Activated naive CD4-positive, alpha-beta T cell treated with anti-CD3 and anti-CD28 coated beads for 36 hours (primary cell): Measurements from ENCODE around the gene CCDC177. TPM values are rescaled to one million over a fixed set of nuclear protein-coding genes. Genes with fewer than 3 reads are reported as not detected.

Experiments used
- CTCF ChIA-PET: fragments of 350-600 bp; sonication (Branson Sonifier 250); formaldehyde crosslinking; loops from one replicate; lab custom pipeline; 2021; ENCODE audit warnings: antibody characterized with exemption; lab: Charles Lee
- DNase-seq: peaks from one replicate; pipeline ENCODE4 v3.0.0-alpha.2; 2020
- H3K27ac Mint-ChIP-seq: one replicate; pipeline ENCODE4 v1.8.0; 2021; ENCODE audit warnings: mild to moderate bottlenecking, mixed read lengths
- H3K27me3 Mint-ChIP-seq: one replicate; pipeline ENCODE4 v1.8.0; 2021; ENCODE audit warnings: low read depth, mixed read lengths
- H3K36me3 Mint-ChIP-seq: one replicate; pipeline ENCODE4 v1.8.0; 2021; ENCODE audit warnings: low read depth, mixed read lengths
- H3K4me1 Mint-ChIP-seq: one replicate; pipeline ENCODE4 v1.8.0; 2021; ENCODE audit warnings: low read depth, mixed read lengths
- H3K4me3 Mint-ChIP-seq: one replicate; pipeline ENCODE4 v1.8.0; 2021; ENCODE audit warnings: mild to moderate bottlenecking, moderate library complexity, mixed read lengths
- H3K9me3 Mint-ChIP-seq: one replicate; pipeline ENCODE4 v1.8.0; 2021; ENCODE audit warnings: mixed read lengths
- intact Hi-C: fragments of 100-400 bp; cut with micrococcal nuclease; formaldehyde crosslinking; loops from one replicate; pipeline ENCODE4 v1.15.1; 2023
- total RNA-seq, 2 experiments: library from RNA; stranded (reverse); gene quantifications; one replicate each; pipeline ENCODE4 v1.2.3, GENCODE V29; 2021

The CCDC177 gene
- total RNA-seq, 2 experiments from 2014 or later = not detected

DNA sequence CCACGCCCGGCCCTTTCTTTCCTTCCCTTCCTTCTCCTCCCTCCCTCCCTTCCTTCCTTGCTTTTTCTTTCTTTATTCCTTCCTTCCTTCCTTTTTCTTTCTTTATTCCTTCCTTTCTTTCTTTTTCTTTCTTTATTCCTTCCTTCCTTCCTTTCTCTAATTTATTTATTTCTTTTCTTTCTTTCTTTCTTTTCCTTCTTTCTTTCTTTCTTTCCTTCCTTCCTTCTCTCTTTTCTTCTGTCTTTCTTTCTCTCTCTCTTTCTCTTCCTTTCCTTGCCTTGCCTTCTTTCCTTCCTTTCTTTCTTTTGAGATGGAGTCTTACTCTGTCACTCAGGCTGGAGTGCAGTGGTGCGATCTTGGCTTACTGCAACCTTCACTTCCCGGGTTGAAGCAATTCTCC, 15.9 kb downstream of the CCDC177 start:
- Mint-ChIP-seq H3K27ac (no peak overlapping the region), H3K27me3 (peaks cover 19% of the 10 kb centered on the region), H3K4me1 (no peaks in the 10 kb centered on the region), H3K4me3 (no peak overlapping the region), H3K9me3 (no peaks in the 10 kb centered on the region), H3K36me3 (no peaks in the 10 kb centered on the region)
- intact Hi-C loops = no loop called here
- no peak for DNase-seq
- CTCF ChIA-PET = no interaction called here

DNA sequence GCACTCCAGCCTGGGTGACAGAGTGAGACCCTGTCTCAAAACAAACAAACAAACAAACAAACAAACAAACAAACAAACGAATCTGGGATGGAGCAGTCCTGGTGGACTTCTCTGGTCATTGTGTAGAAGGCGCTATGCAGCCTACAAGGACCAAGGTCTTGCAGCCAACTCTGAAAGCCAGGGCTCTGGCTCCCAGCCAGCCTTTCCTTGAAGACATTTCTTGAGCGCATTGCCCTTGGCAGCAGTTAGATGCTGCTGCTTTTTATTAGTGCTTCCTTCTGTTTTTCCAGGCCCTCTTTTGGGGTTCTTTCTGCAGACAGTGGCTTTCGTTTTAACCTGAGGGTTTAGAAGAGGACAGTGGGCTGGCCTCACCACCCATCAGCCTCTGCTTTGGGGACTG, 20.2 kb downstream of the CCDC177 start:
- Mint-ChIP-seq H3K4me1 (no peaks in the 10 kb centered on the region), H3K9me3 (no peaks in the 10 kb centered on the region), H3K36me3 (no peaks in the 10 kb centered on the region), H3K4me3 (no peak overlapping the region), H3K27me3 (peaks cover 18% of the 10 kb centered on the region), H3K27ac (no peak overlapping the region)
- intact Hi-C loops = no loop called here
- CTCF ChIA-PET = interaction anchor here (0.5 to 1.3 kb wide), 2 partner anchors 10 to 177 kb away, joined by 3 read pairs; no protein-coding TSS in a partner anchor
- no peak for DNase-seq

DNA sequence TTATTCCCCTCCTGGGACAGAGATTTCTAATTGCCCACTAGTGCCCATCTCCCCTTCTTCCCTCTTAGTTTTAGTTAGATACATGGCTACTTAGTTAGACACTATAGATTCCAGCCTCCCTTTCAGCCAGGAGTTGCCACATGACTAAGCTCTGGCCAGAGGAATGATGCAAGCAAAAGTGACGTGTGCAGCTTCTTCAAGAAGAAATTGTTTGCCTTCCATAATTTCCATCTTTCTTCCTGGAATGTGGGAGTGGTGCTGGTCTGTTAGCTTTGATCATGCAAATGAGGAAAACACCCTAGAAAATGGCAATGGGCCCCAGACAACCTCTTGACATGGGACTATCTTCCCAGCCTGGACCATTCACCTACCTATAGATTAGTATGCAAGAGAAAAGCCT, 21.4 kb downstream of the CCDC177 start:
- Mint-ChIP-seq H3K9me3 (no peaks in the 10 kb centered on the region), H3K4me3 (no peak overlapping the region), H3K36me3 (no peaks in the 10 kb centered on the region), H3K4me1 (peaks cover under 1% of the 10 kb centered on the region), H3K27me3 (peaks cover 16% of the 10 kb centered on the region), H3K27ac (no peak overlapping the region)
- CTCF ChIA-PET = interaction anchor here (1.0 kb wide), 1 partner anchor 21 kb away, joined by 3 read pairs; no protein-coding TSS in a partner anchor
- intact Hi-C loops = no loop called here
- no peak for DNase-seq

DNA sequence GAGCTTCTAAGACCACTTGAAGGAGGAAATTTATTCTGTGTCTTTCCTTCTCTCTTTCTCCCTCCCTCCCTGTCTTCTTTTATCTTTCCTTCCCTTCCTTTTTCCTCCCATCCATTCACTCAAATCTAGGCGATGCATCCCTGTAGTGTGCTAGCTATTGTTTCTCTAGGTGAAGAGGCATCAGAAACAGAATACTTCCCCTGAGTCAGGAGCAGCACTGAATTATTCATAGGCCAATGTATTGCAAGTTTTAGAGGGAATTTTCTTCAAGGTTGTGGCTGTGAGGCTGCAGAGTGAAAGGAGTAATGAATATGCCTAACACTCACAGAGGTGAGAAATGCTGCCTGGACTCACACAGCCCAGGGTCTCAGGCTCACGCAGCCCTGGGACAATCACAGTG, 23.2 kb downstream of the CCDC177 start:
- CTCF ChIA-PET = interaction anchor here (0.8 kb wide), 1 partner anchor 26 kb away, joined by 3 read pairs; no protein-coding TSS in a partner anchor
- peaks cover 29% of the 10 kb centered on the region for H3K27me3 Mint-ChIP-seq
- intact Hi-C loops = no loop called here

DNA sequence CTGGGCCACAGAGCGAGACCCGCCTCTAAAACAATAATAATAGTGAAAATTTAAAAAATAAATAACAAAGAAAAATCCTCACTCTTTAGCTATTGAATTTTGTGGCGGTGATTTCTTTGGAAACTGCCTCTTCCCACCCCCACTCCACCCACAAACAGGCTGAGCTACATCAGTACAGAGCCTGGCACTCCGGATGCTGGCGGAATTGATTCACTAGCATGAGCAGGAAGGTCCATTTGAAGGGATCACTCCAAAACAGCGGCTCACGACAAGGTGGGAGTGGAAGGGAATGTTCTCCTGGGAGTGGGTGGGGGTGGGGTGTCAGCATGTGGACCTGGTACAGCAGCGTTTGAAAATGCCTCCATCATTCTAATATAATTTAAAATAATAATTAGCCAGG, 26.1 kb downstream of the CCDC177 start:
- intact Hi-C loops = loop anchor here (1.0 kb wide), 1 partner anchor 26 kb away; the partner anchor contains the start of gene CCDC177

More for the DNA sequence above, 23.2 kb downstream of the CCDC177 start:
- DNase-seq = no peak
- peaks cover 2% of the 10 kb centered on the region for H3K4me1 Mint-ChIP-seq
- no peak overlapping the region for H3K4me3 Mint-ChIP-seq
- no peaks in the 10 kb centered on the region for H3K9me3 Mint-ChIP-seq
- no peak overlapping the region for H3K27ac Mint-ChIP-seq
- H3K36me3 Mint-ChIP-seq = no peaks in the 10 kb centered on the region

DNA sequence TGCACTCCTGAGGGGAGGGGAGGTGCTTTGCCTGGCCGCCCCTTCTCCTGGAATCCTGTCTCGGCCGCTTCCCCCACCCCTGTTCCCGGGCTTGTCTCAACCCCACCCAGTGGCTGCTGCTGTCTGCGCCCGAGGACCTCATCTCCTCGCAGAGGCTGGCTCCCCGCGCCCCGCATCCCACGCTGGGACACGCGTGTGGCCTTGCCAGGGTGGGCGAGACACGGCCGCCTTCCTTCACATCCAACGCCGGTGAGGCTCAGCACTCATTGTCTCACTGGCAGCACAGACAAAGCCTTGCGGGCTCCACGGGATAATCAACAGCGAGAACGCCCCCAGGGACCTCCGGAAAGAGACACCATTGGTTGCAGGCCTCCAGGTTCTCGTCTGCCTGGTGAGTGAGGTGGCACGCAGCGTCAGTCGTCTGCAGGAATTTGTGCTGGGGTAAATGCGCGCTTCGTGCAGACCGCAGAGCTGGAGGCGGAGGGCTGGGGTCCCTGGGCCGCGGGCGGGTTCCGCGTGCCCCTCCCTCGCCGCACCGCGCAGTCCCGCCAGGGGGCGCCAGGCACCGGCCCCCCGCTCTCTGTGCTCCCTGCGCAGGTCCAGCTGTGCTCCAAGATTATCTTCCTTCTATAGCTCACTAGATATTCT, 26.8 kb downstream of the CCDC177 start:
- Mint-ChIP-seq H3K4me1 (peaks cover 6% of the 10 kb centered on the region), H3K36me3 (no peaks in the 10 kb centered on the region), H3K27me3 (peaks cover 44% of the 10 kb centered on the region), H3K9me3 (no peaks in the 10 kb centered on the region), H3K4me3 (no peak overlapping the region), H3K27ac (no peak overlapping the region)
- DNase-seq = peak; percentile 18
- intact Hi-C loops = loop anchor here (1.0 kb wide), 1 partner anchor 26 kb away; the partner anchor contains the start of gene CCDC177
- CTCF ChIA-PET = interaction anchor here (0.6 to 2.5 kb wide), 22 partner anchors 8 to 734 kb away, joined by 3 to 16 read pairs (median 4); partner anchors contain the start of genes CCDC177 and SRSF5

More for the DNA sequence above, 26.1 kb downstream of the CCDC177 start:
- H3K4me1 Mint-ChIP-seq = peaks cover 4% of the 10 kb centered on the region
- peaks cover 45% of the 10 kb centered on the region for H3K27me3 Mint-ChIP-seq
- no peak overlapping the region for H3K4me3 Mint-ChIP-seq
- no peaks in the 10 kb centered on the region for H3K9me3 Mint-ChIP-seq
- DNase-seq = no peak
- no peak overlapping the region for H3K27ac Mint-ChIP-seq
- CTCF ChIA-PET = interaction anchor here (0.6 to 2.5 kb wide), 22 partner anchors 9 to 733 kb away, joined by 3 to 16 read pairs (median 4); partner anchors contain the start of genes CCDC177 and SRSF5
- H3K36me3 Mint-ChIP-seq = no peaks in the 10 kb centered on the region

DNA sequence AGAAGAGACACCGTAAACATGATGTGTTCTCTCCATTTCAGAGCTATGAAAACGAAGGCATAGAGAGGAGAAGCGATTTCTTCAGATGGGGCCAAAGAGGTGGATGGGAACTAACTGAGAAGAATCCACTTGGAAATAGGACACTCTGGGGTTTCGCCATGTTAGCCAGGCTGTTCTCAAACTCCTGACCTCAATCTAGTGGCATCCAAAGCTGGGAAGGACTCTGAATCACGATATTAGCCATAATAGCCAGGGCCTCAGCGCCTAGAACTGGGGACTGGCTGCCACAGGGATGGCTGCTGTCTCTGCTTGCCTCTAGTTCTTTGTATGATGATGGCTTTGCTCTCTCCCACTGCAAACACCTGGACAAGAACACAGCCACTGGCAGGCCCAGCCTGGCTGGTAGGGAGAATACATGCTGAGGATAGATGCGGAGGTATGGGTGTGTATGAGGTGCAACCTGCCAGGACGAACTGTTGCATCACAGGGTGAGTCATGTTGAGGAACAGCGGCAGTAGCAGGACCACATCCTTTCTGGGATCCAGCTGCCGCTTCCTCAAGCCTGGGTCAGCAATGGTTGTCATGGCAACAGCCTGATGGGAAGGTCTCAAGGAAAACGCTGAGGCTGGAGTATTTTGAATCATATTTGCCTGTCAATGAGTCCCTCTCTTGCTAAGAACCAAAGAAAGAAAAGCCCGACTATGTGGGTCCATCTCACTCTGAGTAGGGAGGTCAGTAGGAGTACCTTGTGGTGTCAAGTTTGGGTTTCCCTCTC, 31.1 kb downstream of the CCDC177 start:
- no peaks in the 10 kb centered on the region for H3K36me3 Mint-ChIP-seq
- intact Hi-C loops = no loop called here
- H3K27ac Mint-ChIP-seq = no peak overlapping the region
- CTCF ChIA-PET = interaction anchor here (0.6 to 1.4 kb wide), 2 partner anchors 69 to 233 kb away, joined by 4 read pairs; no protein-coding TSS in a partner anchor
- H3K4me3 Mint-ChIP-seq = no peak overlapping the region
- H3K4me1 Mint-ChIP-seq = peaks cover 6% of the 10 kb centered on the region
- DNase-seq = peak; percentile 69
- peaks cover 34% of the 10 kb centered on the region for H3K27me3 Mint-ChIP-seq
- no peaks in the 10 kb centered on the region for H3K9me3 Mint-ChIP-seq

DNA sequence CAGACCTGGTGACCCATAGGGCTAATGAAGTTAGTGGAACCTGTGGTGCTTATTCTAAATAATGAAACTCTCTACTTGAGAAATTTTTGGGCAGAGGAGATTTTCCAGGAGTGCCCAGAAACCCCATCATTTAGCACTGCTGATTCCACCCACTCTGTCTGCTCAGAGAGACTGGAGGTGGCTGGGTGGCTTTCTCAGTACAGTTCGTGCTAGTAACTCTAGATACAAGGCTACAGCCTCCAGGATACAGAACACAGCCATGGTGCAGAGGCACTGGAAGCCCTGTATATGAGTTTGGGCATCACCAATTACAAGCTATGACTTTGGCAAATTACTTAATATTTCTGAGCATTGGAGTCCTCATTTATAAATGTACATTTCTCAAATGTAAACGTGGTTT, 32.4 kb downstream of the CCDC177 start:
- no peaks in the 10 kb centered on the region for H3K36me3 Mint-ChIP-seq
- H3K27me3 Mint-ChIP-seq = peaks cover 28% of the 10 kb centered on the region
- no peak overlapping the region for H3K27ac Mint-ChIP-seq
- no peaks in the 10 kb centered on the region for H3K9me3 Mint-ChIP-seq
- intact Hi-C loops = no loop called here
- peaks cover 3% of the 10 kb centered on the region for H3K4me1 Mint-ChIP-seq
- CTCF ChIA-PET = interaction anchor here (0.6 to 1.5 kb wide), 2 partner anchors 30 to 232 kb away, joined by 4 to 5 read pairs; no protein-coding TSS in a partner anchor
- DNase-seq = no peak
- H3K4me3 Mint-ChIP-seq = no peak overlapping the region

DNA sequence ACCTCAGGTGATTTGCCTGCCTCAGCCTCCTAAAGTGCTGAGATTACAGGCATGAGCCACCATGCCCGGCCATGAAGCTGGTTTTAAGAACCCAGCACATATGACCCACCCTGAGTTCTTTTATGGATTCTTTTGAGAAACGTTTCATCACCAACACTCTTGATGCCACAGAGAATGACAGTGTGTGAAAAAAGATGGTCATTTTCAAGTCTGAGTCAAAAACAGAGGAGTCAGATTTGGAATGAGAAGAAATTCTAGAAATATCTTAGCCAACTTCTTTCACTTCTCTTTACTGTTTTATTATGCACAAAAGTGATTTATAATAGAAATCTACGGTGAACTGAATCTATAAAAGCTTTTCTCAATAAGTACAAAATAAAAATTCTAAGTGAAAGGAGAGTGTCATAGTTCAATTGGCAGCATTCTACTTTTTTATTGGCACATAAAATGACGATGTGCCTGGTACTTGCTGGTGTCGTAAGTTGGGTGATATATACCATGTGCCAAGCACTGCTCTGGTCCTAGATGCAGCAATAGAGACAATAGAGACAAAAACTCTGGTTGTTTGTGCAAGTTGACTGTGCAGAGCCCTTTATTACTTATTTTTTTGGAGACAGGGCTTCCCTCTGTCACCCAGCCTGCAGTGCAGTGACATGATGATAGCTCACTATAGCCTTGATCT, 33.9 kb downstream of the CCDC177 start:
- Mint-ChIP-seq H3K9me3 (no peaks in the 10 kb centered on the region), H3K36me3 (no peaks in the 10 kb centered on the region), H3K27me3 (peaks cover 16% of the 10 kb centered on the region), H3K4me1 (peaks cover 3% of the 10 kb centered on the region), H3K4me3 (no peak overlapping the region), H3K27ac (no peak overlapping the region)
- intact Hi-C loops = no loop called here
- DNase-seq = no peak
- CTCF ChIA-PET = interaction anchor here (0.7 to 1.5 kb wide), 4 partner anchors 9 to 540 kb away, joined by 3 to 5 read pairs (median 4); partner anchors contain the start of gene CCDC177

DNA sequence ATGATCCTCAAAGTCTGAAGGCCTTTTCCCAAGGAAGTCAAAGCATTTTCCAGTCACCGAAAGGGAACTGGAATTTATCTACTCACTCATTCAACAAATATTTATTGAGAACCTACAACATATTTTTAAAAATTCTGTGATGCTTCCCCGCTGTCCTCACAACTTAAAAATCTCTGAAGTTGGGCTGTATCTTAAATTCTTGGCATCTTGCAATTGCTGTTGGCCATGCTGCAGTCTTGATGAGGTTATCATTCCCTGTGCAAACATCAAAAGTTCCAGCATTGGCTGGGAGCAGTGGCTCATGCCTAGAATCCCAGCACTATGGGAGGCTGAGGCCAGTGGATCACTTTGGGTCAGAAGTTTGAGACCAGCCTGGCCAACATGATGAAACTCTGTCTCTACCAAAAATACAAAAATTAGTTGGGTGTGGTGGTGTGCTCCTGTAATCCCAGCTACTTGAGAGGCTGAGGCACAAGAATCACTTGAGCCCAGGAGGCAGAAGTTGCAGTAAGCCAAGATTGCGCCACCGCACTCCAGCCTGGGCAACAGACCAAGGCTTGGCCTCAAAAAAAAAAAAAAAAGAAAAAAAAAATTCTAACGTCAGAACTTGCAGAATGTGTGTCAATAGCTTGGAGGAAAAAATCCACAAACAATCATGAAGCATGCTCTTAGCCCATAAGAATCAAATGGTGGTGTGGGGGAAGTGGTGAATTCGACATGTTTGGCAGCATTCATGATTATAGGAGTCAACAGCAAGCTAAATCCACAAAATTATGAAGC, 34.9 kb downstream of the CCDC177 start:
- peaks cover 14% of the 10 kb centered on the region for H3K27me3 Mint-ChIP-seq
- intact Hi-C loops = no loop called here
- DNase-seq = no peak
- no peak overlapping the region for H3K27ac Mint-ChIP-seq
- CTCF ChIA-PET = interaction anchor here (0.6 to 1.4 kb wide), 4 partner anchors 8 to 615 kb away, joined by 3 to 5 read pairs (median 3); no protein-coding TSS in a partner anchor
- no peaks in the 10 kb centered on the region for H3K9me3 Mint-ChIP-seq
- no peak overlapping the region for H3K4me3 Mint-ChIP-seq
- no peaks in the 10 kb centered on the region for H3K36me3 Mint-ChIP-seq
- peaks cover 3% of the 10 kb centered on the region for H3K4me1 Mint-ChIP-seq

DNA sequence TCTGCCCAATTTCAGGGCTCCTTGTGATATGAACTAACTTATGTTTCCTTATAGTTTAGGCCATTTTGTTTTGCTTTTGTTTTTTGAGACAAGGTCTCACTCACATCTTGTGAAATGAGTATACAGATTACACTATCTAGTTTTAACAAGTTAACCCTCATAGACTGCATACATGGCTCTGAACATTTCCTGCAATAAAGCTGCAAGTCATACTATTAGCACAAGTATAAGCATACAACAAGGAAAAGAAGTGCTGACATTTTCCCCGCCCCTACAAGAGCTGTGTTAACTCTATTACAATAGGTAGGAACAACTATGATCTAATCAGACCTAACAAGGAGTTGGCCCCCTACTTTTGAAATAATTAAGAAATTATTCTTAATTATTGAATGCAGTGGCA, 35.9 kb downstream of the CCDC177 start:
- no peaks in the 10 kb centered on the region for H3K9me3 Mint-ChIP-seq
- no peak for DNase-seq
- CTCF ChIA-PET = interaction anchor here (0.6 to 1.4 kb wide), 3 partner anchors 10 to 159 kb away, joined by 3 read pairs; no protein-coding TSS in a partner anchor
- H3K27me3 Mint-ChIP-seq = peaks cover 7% of the 10 kb centered on the region
- no peak overlapping the region for H3K4me3 Mint-ChIP-seq
- intact Hi-C loops = no loop called here
- H3K36me3 Mint-ChIP-seq = no peaks in the 10 kb centered on the region
- H3K4me1 Mint-ChIP-seq = peaks cover 3% of the 10 kb centered on the region
- H3K27ac Mint-ChIP-seq = no peak overlapping the region
